Measurements from ENCODE around the gene DRD5. TPM values are rescaled to one million over a fixed set of nuclear protein-coding genes. Genes with fewer than 3 reads are reported as not detected.

Gene DRD5
- total RNA-seq, 2 donors from 2014 or later: 0.11 TPM; not detected in 1

DNA sequence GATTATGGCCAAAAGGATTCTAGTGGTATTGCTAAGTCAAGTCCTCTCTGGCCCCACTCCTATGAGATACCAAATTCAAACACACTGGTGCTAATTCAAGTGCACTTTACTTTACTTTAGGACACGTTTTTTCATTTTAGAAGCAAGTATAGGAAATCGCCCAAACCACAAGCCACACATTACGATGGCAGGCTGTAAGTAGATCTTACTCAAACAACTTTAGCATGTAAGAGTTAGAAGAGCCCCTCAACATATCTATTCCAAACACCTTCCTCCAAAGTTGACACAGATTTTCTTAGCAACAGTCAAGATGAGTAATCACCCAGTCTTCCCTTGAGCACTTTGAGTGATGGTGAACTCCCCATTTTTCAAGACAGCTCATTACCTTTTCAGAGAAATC, 43.6 kb downstream of the DRD5 start:
- Mint-ChIP-seq H3K36me3 (ENCODE audit: low read depth) (no peaks in the 10 kb centered on the region), H3K27ac (no peak overlapping the region), H3K4me1 (no peaks in the 10 kb centered on the region), H3K4me3 (no peak overlapping the region), H3K27me3 (ENCODE audit: insufficient read depth) (peaks cover 10% of the 10 kb centered on the region), H3K9me3 (no peaks in the 10 kb centered on the region)
- H3K4me1 ChIP-seq (ENCODE audit: control insufficient read depth, insufficient read depth, low read length): no peaks in the 10 kb centered on the region
- no peaks in the 10 kb centered on the region for H3K9me3 ChIP-seq (ENCODE audit: control insufficient read depth, low read length)
- no peak for DNase-seq
- no peak for TF ChIP-seq CTCF (conservative IDR thresholded peaks at IDR 0.05)
- H3K9ac ChIP-seq (ENCODE audit: extremely low read depth, low read length, poor library complexity, severe bottlenecking): no peak overlapping the region
- no peaks in the 10 kb centered on the region for H3K27me3 ChIP-seq (ENCODE audit: control insufficient read depth, insufficient read depth, low read length, poor library complexity, severe bottlenecking)
- no peak overlapping the region for H3K4me3 ChIP-seq (ENCODE audit: low read length)
- H3K27ac ChIP-seq (ENCODE audit: low read depth, low read length): no peak overlapping the region
- no peaks in the 10 kb centered on the region for H3K36me3 ChIP-seq (ENCODE audit: control insufficient read depth, insufficient read depth, low read length)
- WGBS, 2 experiments (ENCODE audit: insufficient coverage in 1 of 2, insufficient read length in 1 of 2): 91 to 100% methylated on average over 1 to 3 of the region's 3 CpGs

DNA sequence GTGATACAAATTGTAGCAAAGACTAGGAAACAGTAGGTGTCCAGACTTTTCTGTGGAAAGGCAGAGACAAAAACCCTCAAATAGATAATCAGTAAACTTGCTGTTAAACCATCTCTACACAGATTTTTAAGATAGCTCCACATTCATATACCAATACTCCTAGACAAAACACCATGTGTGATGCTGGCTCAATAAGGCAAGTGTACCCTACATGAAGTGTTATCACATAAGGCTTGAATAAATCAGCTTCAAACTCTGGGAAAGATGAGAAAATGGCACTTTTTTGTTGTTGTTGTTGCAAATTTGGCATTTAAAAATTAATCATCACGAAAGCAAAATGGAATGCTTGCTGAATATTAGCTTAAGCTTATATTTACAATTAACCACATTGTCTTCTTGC, 45.1 kb downstream of the DRD5 start:
- no peaks in the 10 kb centered on the region for H3K27me3 ChIP-seq (ENCODE audit: control insufficient read depth, insufficient read depth, low read length, poor library complexity, severe bottlenecking)

GRCh38 chr4:9832640-9833039, 51.2 kb downstream of the DRD5 start:
- Histone ChIP-seq H3K36me3 (ENCODE audit: control insufficient read depth, insufficient read depth, low read length) (no peaks in the 10 kb centered on the region), H3K4me1 (ENCODE audit: control insufficient read depth, insufficient read depth, low read length) (no peaks in the 10 kb centered on the region), H3K27me3 (ENCODE audit: control insufficient read depth, insufficient read depth, low read length, poor library complexity, severe bottlenecking) (no peaks in the 10 kb centered on the region), H3K4me3 (ENCODE audit: low read length) (no peak overlapping the region), H3K27ac (ENCODE audit: low read depth, low read length) (no peak overlapping the region), H3K9me3 (ENCODE audit: control insufficient read depth, low read length) (no peaks in the 10 kb centered on the region), H3K9ac (ENCODE audit: extremely low read depth, low read length, poor library complexity, severe bottlenecking) (no peak overlapping the region)
- no peak overlapping the region for H3K4me3 Mint-ChIP-seq
- no peak for TF ChIP-seq CTCF (conservative IDR thresholded peaks at IDR 0.05)
- no peaks in the 10 kb centered on the region for H3K9me3 Mint-ChIP-seq
- H3K27me3 Mint-ChIP-seq (ENCODE audit: insufficient read depth): peaks cover 9% of the 10 kb centered on the region
- 93 to 96% methylated on average over 2 of the region's 2 CpGs for WGBS, 2 experiments (ENCODE audit: insufficient coverage in 1 of 2, insufficient read length in 1 of 2)
- DNase-seq: no peak
- no peak overlapping the region for H3K27ac Mint-ChIP-seq
- no peaks in the 10 kb centered on the region for H3K36me3 Mint-ChIP-seq (ENCODE audit: low read depth)
- H3K4me1 Mint-ChIP-seq: no peaks in the 10 kb centered on the region

More for the DNA sequence above, 45.1 kb downstream of the DRD5 start:
- 88% methylated on average over 1 of the region's 1 CpG; no CpG with 5 or more reads in 1 of the 2 experiments for WGBS, 2 experiments (ENCODE audit: insufficient coverage in 1 of 2, insufficient read length in 1 of 2)
- H3K9me3 ChIP-seq (ENCODE audit: control insufficient read depth, low read length): no peaks in the 10 kb centered on the region
- no peak for DNase-seq
- H3K4me1 Mint-ChIP-seq: no peaks in the 10 kb centered on the region
- H3K27ac Mint-ChIP-seq: no peak overlapping the region
- H3K27ac ChIP-seq (ENCODE audit: low read depth, low read length): no peak overlapping the region
- H3K27me3 Mint-ChIP-seq (ENCODE audit: insufficient read depth): peaks cover 9% of the 10 kb centered on the region
- H3K4me1 ChIP-seq (ENCODE audit: control insufficient read depth, insufficient read depth, low read length): no peaks in the 10 kb centered on the region
- H3K4me3 ChIP-seq (ENCODE audit: low read length): no peak overlapping the region
- TF ChIP-seq CTCF (conservative IDR thresholded peaks at IDR 0.05): no peak
- H3K36me3 ChIP-seq (ENCODE audit: control insufficient read depth, insufficient read depth, low read length): no peaks in the 10 kb centered on the region
- H3K36me3 Mint-ChIP-seq (ENCODE audit: low read depth): no peaks in the 10 kb centered on the region
- H3K9me3 Mint-ChIP-seq: no peaks in the 10 kb centered on the region
- H3K4me3 Mint-ChIP-seq: no peak overlapping the region
- H3K9ac ChIP-seq (ENCODE audit: extremely low read depth, low read length, poor library complexity, severe bottlenecking): no peak overlapping the region
